Endothelial cell of umbilical vein (primary cell): Measurements from ENCODE around the gene GABPB1.

ENCODE experiments used
- POLR2A ChIP-seq: IDR thresholded peaks from 2 replicates; pipeline ENCODE4 v1.6.1; 2012; ENCODE audit warnings: low read depth, mild to moderate bottlenecking, control low read depth, low read length
- POLR2AphosphoS5 ChIP-seq: IDR thresholded peaks from 2 replicates; pipeline ENCODE4 v1.6.1; 2012; ENCODE audit warnings: low read depth, mild to moderate bottlenecking, control low read depth, low read length, moderate library complexity; ENCODE audit not compliant: insufficient read depth

DNA sequence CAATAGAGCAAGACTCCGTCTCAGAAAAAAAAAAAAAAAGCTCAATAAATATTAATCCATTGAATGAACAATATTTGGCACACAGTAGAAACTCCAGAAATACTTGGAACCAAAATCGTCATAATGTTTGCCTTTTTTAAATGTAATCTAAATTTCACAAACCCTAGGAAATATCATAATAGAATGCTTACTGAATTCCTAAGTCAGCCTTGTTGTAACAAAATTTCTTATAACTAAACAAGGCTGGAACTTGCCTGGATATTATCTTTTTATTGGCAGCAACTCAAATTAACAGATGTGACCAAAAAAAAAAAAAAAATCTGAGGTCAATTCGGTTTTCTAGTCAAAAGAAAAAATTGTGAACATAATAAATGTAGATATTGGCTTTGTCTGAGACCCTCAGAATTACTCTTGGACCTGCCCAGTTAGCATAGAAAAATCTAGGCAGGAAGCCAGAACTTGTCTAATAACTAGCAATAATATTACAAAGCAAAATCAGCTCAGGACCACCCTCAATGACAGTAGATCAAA lies 33.3 kb downstream of the GABPB1 start:
- TF ChIP-seq POLR2A (no peak), POLR2AphosphoS5 (no peak)
